Epidermal melanocyte (primary cell): Measurements from ENCODE around the gene MEGF11.

Source experiments
- DNase-seq: peaks from one replicate; pipeline ENCODE4 v3.0.0; 2011; ENCODE audit warnings: low spot score; ENCODE audit not compliant: insufficient read length

MEGF11 gene

DNA sequence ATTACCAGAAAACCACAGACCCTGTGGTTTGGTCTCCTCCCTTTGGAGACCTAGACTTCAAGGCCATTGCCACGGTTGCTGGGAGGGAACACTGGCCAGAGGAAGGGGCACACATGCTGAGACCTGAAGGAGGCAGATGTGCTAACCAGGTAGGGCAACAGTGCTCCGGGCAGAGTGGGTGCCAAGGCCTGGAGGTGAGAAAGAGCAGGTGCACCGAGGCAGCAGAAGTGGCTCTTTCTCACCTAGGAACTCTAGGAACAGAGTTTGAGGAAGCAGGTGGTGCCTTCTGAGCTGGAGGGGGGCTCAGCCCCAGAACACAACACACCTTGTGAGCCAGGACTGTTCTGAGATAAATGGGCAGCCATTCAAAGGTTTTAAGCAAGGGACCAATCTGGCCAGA, 106.1 kb downstream of the MEGF11 start:
- no peak for DNase-seq

DNA sequence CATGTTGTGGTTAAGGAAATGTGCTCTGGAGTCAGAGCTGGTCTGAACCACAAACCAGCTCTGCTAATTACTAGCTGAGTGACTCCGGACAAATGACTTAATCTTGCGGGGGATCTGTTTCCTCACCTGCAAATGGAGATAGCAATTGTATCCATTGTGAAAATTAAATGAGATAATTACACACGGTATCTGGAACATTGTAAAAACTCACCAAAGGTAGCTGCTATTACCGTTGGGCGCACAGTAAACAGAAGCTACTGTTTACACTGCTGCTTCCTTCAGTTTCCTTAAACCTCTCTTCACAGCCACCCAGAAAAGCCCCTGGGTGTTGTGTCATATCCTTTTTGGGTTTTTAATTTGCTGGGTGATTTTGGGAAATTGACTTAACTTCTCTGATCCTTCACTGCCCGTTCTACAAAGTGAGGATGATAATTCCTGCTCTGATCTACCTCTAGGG, 107.8 kb downstream of the MEGF11 start:
- no peak for DNase-seq

DNA sequence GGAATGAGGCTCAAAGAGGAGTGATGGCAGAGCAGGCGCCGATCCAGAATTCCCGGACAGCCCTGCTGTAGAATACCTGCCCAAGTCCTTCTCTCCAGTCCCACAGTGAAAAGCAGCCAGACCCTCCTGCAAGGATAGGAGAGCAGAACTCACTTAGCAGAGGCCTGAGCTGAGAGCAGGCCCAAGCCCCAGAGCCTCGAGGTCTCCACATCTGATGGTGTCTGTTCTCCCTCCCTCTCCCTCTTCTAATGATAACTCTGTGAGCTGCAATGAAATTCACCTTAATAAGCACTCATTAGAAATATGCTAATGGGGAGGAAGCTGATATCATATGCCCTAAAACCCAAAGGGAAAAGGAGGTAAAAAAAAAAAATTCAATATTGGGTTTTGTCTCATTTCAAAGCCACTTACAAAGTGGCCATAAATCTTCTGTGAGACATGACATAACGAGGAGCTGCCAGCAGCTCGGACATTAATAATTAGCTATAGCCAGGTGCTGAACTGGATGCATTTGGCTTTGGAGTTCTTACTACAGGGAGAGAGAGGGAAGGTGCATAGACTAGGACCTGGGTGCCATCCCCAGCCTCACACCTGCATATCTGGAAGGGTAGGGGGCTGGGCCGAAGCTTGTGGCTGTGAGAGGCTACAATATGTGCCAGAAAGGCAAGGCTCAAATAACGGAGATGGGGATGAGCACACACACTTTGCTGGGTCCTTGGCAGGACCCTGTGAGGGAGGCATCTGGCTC, 108.4 kb downstream of the MEGF11 start:
- no peak for DNase-seq

GRCh38 chr15:66142285-66142684, 111.3 kb downstream of the MEGF11 start:
- DNase-seq: no peak

- DNase-seq: no peak
Observed at GRCh38 chr15:66139591-66140207, 113.9 kb downstream of the MEGF11 start.

GRCh38 chr15:66138892-66139590, 114.5 kb downstream of the MEGF11 start:
- DNase-seq: no peak

DNA sequence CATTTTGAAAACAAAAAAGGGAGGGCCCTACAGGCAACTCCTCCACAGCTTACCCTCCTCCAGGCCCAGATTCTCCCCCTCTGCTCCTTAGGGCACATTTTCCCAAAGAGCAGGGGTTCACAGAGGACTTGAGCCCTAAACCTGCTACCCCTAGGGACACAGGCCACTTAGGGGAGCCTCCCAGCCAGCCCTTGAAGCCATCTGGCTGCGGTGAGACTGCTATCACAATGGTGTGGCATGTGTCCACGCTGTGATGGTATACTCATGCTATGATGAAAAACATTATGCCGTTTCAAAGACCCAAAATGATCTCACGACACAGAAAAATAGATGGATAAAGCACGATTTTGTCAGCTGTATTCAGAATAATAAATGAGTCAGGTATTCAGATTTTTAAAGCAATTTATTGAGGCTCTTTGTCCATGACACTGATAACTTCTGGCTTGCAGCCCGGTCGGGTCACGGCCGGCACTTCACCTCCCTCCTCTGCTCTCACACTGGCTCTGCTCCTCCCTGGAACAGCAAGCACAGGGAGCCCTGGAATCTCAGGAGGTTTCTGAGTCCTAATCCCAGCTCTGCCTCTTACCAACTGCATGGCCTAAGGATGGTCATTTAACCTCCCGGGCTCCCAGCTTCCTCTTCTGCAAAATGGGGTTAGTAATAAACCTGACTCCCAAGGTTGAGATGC, 115.3 kb downstream of the MEGF11 start:
- no peak for DNase-seq

- no peak for DNase-seq
Observed at GRCh38 chr15:66136948-66137347, 116.6 kb downstream of the MEGF11 start.

DNA sequence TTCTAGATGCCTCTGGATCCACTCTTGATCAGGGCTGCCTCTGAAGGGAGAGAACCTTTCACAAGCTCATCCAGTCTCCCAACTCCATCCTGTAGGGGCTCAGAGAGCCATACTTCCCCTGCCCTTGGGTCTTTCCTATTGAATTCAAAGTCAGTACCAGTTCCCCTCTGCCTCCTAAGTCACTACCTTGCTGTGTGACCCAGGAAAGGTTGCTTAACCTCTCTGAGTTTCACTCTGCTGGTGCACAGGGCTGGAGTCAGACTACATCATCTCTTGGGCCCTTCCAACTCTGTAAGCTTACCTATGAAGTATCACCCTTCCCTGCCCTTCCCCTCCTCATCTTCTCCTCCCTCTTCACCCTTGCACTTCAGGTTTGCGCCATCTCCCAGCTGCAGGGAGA, 117.9 kb downstream of the MEGF11 start:
- no peak for DNase-seq

DNA sequence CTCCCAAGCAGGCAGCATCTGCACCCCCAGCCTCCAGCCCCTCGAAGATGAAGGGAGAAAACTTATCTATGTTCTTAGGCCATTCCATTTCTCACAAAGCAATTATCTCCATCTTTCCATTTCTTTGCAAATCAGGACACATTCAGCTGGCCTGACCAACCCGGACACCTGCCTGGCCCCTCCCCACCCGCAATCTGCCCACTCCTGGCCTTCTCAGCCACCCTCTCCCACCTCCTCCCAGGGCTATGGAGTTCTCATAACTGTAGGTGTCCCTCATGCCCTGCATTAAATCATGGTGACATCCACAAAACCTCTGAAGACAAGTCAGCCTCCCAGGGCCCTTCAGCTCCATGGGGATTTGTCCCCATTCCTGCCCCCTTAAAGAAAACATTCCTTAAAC, 119.3 kb downstream of the MEGF11 start:
- no peak for DNase-seq

GRCh38 chr15:66133247-66133885, 120.2 kb downstream of the MEGF11 start:
- no peak for DNase-seq

DNA sequence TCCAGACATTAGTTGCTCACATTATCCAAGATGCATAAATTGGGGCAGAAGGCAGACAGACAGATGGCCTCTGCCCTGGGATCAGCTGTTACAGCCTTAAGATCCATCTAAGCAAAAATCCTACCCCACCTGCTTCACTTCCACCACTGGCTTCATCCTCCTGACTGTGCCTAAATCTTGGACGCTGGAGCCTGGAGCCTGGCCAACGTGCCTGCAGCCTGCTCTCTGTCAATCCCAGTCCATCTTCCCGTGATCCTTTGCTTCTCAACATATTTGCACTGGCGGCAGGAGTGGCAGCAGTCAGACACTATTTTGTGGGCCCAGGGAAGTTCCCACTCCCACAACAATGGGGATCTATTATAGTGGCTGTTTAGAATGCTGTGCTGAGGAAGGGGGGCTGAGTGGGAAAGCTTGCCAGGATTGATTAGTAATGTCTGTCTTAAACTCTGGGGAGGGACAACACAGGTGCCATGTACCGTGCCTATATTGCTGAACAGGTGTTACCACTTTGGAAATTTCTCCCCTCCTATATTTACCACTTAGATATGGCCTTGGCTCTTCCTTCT, 121.2 kb downstream of the MEGF11 start:
- no peak for DNase-seq

DNA sequence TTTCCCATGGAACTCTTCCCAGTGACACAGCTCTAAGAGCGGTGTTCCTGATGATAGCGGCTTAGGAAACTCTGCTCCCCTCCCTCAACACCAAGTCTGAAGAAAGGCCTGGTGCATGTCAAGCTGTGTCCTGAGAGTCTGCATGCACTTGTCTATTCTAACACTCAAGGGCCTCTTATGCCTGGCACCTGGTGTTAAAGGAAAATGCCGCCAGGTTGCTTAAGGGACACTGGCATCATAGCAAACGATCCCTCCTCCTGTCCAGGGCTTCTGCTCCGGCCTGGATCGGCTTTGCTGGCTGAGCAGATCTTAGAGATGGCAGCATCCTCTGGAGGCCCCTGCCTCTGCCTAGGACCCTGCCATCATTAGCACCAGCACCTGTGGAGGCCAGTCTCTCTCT, 121.7 kb downstream of the MEGF11 start:
- no peak for DNase-seq

GRCh38 chr15:66131200-66131599, 122.3 kb downstream of the MEGF11 start:
- DNase-seq: no peak

DNA sequence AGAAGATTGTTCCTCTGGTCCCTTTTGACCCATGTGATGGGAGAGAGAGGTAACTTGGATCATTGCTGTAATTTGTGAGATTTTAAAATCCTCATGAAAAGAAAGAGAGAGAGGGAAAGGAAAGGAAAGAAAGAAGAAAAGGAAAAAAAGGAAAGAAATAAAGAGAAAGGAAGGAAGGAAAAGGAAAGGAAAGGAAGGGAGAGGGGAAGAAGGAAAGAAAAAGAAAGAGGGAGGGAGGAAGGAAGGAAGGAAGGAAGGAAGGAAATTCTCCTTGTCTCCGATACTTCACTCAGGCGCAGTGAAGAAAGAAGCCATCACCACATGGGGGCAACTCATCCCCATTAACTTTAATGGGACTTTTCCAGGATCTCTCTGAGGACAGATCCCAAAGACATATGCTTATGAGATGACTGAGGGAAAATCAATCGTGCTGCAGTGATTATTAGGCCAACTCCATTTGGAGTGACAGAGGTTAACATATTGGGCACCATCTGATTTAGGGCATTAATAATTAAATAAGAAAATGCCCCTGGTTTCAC, 123.0 kb downstream of the MEGF11 start:
- DNase-seq: no peak

GRCh38 chr15:66129586-66129985, 124.0 kb downstream of the MEGF11 start:
- peak; percentile 33 for DNase-seq

GRCh38 chr15:66128116-66128680, 125.4 kb downstream of the MEGF11 start:
- no peak for DNase-seq

DNA sequence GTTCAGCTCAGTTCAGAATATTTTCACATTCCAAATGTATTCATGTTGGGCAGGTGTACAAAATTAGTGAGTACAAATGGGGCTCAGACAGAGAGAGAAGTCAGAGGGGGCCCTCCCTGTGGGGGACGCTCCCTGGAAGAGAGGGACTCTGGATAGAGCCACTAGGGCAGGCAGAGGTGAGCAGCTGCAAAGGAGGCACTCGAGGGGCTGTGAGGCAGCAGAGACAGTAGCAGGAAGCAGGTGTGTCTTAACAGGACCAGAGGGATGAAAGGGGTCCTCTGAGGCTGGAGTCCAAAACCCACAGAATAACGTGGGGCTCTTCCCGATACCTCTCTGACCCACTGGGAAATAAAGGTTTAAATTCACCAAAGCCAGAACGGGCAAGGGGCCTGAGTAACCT, 127.1 kb downstream of the MEGF11 start:
- DNase-seq: no peak

DNA sequence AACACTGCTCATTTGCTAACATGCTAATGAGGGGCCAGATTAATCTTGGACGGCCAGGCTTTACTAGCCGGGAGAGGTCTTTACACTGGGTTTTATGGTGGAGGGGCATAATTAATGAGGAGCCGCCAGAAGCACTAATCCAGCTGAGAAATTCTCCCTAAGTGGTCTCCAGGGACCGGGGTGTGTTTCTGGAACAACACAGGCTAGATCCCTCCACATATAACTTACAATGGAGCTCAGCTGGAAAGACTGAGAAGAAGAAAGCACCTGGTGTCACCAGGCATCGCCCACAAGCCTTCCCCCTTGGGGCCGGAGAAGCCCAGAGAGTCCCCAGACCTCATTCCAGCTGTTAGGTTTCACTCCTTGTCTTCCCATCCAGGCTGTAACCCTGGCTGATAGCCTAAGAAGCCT, 127.5 kb downstream of the MEGF11 start:
- DNase-seq: no peak

DNA sequence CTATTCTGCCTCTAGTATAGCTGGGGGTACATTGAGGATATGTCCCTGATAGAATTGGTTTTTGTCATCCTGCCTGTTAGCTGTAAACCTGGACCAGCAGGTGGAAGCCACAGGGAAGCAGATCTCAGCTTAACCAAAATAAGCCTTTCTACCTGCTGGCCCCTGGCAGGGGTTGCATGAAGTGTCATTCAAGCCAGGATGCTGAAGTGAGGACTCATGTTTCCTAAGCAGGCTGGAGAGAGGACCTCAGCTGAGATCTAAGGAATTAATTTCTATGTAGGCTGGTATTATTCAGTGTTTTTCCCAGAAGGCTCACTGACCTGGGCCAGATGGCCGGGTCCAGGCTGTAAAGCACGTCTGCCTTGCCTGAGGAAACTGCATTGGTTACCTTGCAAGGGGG, 128.9 kb downstream of the MEGF11 start:
- no peak for DNase-seq
